ENCODE data around the gene PDXK.

DNA sequence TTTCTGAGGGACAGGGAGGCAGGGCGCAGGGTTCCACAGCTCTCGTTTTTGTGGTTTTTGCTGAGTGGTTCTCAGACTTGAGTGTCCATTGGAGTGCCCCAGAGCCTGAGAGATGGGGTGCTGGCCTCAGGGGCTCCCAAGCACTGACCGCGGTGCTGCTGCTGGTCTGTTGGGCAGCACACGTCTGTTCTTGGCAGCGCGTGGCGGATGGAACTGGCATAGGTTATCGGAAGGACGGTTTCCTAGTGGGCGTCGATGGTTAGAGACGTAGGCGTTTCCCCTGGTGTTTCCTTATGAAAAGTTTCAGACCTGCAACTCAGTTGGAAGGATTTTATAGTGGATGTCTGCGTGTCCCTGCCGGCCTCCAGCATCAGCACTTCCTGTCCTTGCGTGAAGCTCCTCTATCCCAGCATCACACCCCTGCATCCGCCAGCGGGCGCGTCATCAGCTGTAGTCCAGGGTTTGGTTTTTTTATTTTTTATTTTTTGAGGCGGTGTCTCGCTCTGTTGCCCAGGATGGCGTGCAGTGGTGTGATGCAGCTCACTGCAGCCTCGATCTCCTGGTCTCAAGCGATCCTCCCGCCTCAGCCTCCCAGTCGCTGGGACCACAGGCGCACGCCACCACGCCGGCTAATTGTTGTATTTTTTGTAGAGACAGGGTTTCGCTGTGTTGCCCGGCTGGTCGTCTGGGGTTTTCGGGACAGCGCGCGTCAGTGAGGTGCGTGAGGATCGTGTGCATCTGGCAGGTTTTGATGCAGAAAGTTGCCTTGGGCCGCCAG, 82.3 kb downstream of the PDXK start:
- TF ChIP-seq CTCF (IDR thresholded peaks at IDR 0.05; ENCODE audit: low read length) (no peak), EZH2 (IDR thresholded peaks at IDR 0.05; ENCODE audit: borderline replicate concordance, low read length) (no peak)
